Measurements from ENCODE around the gene LRIT3. TPM values are rescaled to one million over a fixed set of nuclear protein-coding genes. Genes with fewer than 3 reads are reported as not detected.

LRIT3 gene
- total RNA-seq, 6 experiments from 2014 or later, result 0.05 TPM; not detected in 5

DNA sequence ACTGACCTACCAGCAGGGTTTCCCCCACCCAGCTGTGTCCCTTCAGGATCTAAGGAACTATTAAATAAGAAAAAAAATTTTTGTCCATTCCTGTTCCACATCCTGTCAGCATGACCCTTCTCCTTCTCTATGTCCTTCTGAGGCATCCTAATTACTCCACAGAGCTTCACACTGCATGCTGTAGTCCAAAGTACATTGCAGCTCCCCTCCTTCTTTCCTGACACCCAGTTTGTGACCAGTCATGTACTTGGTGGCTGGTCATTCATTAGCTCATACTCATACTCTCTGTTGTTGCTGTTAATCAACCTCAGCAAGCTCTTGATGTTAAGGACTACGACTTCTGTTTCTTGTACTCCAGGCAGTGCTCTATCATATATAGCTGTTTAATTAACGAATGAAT, 62.3 kb downstream of the LRIT3 start:
- Mint-ChIP-seq H3K9me3 (no peaks in the 10 kb centered on the region), H3K4me3 (no peak overlapping the region), H3K27me3 (ENCODE audit: insufficient read depth) (peaks cover 9% of the 10 kb centered on the region), H3K27ac (no peak overlapping the region), H3K4me1 (ENCODE audit: low read depth) (peaks cover 24% of the 10 kb centered on the region), H3K36me3 (ENCODE audit: low read depth) (no peaks in the 10 kb centered on the region)
- TF ChIP-seq, protein P1, sequence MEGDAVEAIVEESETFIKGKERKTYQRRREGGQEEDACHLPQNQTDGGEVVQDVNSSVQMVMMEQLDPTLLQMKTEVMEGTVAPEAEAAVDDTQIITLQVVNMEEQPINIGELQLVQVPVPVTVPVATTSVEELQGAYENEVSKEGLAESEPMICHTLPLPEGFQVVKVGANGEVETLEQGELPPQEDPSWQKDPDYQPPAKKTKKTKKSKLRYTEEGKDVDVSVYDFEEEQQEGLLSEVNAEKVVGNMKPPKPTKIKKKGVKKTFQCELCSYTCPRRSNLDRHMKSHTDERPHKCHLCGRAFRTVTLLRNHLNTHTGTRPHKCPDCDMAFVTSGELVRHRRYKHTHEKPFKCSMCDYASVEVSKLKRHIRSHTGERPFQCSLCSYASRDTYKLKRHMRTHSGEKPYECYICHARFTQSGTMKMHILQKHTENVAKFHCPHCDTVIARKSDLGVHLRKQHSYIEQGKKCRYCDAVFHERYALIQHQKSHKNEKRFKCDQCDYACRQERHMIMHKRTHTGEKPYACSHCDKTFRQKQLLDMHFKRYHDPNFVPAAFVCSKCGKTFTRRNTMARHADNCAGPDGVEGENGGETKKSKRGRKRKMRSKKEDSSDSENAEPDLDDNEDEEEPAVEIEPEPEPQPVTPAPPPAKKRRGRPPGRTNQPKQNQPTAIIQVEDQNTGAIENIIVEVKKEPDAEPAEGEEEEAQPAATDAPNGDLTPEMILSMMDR (IDR thresholded peaks at IDR 0.05), result no peak
- no peak for DNase-seq

DNA sequence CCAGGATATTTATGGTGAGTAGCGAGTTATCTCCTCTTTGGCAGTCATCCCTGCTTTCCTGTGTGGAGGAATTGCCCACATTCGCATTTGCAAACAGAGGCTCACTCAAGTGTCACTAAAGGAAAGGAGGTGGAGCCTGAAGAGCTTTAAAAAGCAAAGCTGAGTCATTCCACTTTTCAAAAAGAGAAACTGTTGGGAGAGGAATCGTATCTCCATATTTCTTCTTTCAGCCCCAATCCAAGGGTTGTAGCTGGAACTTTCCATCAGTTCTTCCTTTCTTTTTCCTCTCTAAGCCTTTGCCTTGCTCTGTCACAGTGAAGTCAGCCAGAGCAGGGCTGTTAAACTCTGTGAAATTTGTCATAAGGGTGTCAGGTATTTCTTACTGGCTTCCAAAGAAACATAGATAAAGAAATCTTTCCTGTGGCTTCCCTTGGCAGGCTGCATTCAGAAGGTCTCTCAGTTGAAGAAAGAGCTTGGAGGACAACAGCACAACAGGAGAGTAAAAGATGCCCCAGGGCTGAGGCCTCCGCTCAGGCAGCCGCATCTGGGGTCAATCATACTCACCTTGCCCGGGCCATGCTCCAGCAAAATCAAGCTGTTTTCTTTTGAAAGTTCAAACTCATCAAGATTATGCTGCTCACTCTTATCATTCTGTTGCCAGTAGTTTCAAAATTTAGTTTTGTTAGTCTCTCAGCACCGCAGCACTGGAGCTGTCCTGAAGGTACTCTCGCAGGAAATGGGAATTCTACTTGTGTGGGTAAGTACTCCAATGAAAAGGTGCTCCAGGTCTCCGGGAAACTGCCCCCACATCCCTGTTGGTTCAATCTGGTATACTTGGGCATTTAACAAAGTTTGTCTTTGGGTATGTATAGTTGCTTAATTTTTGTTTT, 65.0 kb downstream of the LRIT3 start, which contains the start of gene EGF:
Gene EGF, plus strand, starts transcription at position 178 of the 890 bp plus-strand sequence. Its CDS starts 453 bp downstream, at position 631.
- Mint-ChIP-seq H3K27me3 (ENCODE audit: insufficient read depth) (peaks cover 6% of the 10 kb centered on the region), H3K9me3 (no peaks in the 10 kb centered on the region), H3K27ac (peak within 1 kb of the TSS; percentile 67), H3K4me1 (ENCODE audit: low read depth) (peaks cover 24% of the 10 kb centered on the region), H3K4me3 (peak within 1 kb of the TSS; percentile 61), H3K36me3 (ENCODE audit: low read depth) (no peaks in the 10 kb centered on the region)
- TF ChIP-seq, protein P1 (IDR thresholded peaks at IDR 0.05), result no peak
- peak; percentile 30 for DNase-seq

DNA sequence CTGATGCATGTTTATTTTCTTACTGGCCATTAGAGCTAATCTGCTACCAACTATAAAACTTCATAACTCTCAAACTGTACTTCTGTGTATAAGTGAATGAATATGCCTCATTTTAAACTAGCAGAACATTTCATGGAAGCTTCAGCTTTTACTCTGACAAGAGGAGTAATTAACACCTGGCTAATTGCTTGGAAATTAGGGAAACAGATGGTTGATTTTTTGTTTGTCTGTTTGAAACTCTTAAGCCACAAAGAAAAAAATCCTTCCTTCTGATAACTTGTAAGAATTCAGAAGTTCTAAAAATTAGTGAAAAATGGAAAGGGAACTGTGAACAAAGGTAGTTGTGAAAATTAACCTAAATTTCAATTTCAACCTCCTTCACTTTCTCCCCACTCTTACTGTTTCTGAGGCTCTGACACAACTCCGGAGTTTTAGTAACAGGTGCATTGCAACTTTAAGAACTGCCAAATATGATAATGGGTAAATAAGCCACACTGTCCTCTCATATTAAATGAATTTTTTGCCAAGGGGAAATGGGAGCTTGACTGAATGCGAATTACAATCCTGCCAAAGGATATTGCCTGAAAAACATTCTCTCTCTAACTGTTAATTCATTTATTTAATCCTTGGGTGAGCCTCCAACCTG, 65.8 kb downstream of the LRIT3 start:
- no peak for DNase-seq
- Mint-ChIP-seq H3K36me3 (ENCODE audit: low read depth) (no peaks in the 10 kb centered on the region), H3K27ac (peak overlapping the region; percentile 67), H3K4me3 (peak overlapping the region; percentile 61; the same call in 1 of the 2 replicates), H3K9me3 (no peaks in the 10 kb centered on the region), H3K27me3 (ENCODE audit: insufficient read depth) (peaks cover 6% of the 10 kb centered on the region), H3K4me1 (ENCODE audit: low read depth) (peaks cover 30% of the 10 kb centered on the region)
- TF ChIP-seq, protein P1 (IDR thresholded peaks at IDR 0.05), result no peak

DNA sequence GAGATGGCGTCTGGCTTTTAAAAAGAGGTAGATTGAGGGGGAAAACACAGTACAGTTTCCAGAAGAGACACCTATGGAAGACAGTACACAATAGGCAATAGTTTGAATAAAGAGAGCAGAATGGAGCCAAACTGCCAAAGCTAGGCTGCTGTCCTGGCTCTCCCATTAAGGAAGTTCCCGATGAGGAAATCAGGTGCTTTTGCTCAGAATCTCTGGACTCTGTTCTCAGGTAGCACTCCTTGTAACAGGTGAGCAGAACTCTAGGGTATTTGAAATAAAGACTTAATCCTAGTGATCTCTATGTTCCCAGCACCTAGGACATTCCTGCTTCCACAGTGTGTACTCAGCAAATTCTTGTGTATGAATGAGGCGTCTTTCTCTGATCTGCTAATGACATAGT, 66.4 kb downstream of the LRIT3 start:
- Mint-ChIP-seq H3K36me3 (ENCODE audit: low read depth) (no peaks in the 10 kb centered on the region), H3K9me3 (no peaks in the 10 kb centered on the region), H3K4me3 (peak overlapping the region; percentile 14; the same call in 1 of the 2 replicates), H3K27ac (no peak overlapping the region), H3K4me1 (ENCODE audit: low read depth) (peaks cover 30% of the 10 kb centered on the region), H3K27me3 (ENCODE audit: insufficient read depth) (peaks cover 6% of the 10 kb centered on the region)
- DNase-seq, result no peak
- TF ChIP-seq, protein P1 (IDR thresholded peaks at IDR 0.05), result no peak

DNA sequence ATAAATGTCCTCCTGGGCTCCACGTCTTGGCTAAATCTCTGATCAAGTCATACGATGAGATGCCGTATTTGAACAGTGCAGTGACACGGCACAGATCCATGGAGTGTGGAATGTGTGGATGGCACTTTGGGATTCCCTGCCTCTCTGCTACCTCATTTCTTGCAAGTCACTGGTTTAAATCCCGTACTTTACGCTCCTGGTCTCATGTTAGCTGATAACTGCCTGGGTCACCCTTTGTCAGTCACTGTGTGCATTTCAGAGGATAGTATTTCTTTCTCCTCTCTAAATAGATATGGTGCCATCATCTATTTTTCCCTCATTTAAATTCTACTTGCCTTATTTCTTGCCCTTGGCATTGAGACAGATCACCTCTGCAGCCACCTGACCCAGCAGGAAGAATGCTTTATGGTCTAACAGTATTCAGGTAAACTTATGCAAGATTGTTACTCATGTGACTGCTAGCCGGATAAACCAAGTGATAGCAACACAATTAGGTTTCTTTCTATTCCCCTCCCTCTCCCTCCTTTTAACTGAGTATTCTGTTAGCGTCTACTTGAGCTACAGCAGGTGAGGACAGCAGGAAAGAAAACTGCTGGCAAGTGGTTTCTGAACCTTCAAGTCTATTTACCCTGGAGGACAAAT, 67.6 kb downstream of the LRIT3 start:
- no peak overlapping the region for H3K4me3 Mint-ChIP-seq
- peaks cover 4% of the 10 kb centered on the region for H3K27me3 Mint-ChIP-seq (ENCODE audit: insufficient read depth)
- no peak for DNase-seq
- H3K36me3 Mint-ChIP-seq (ENCODE audit: low read depth), result no peaks in the 10 kb centered on the region
- TF ChIP-seq, protein P1 (IDR thresholded peaks at IDR 0.05), result no peak
- H3K9me3 Mint-ChIP-seq, result no peaks in the 10 kb centered on the region
- H3K27ac Mint-ChIP-seq, result no peak overlapping the region
- H3K4me1 Mint-ChIP-seq (ENCODE audit: low read depth), result peaks cover 36% of the 10 kb centered on the region

All from HFFc6 (cell line).